Liver (tissue), 3 donors: ENCODE results near the gene MAPRE2.

Experiments used
- ATF3 ChIP-seq: IDR thresholded peaks from 2 replicates; pipeline ENCODE4 v1.6.1; 2016; ENCODE audit warnings: antibody characterized with exemption
- CTCF ChIP-seq: fragments of 150-350 bp; IDR thresholded peaks from 2 replicates; pipeline ENCODE4 v1.5.1; 2017; ENCODE audit warnings: improper control_type of control experiment, low read depth, low read length; ENCODE audit not compliant: missing input control
- EGR1 ChIP-seq, 2 donors: IDR thresholded peaks; 2 replicates each; pipeline ENCODE4 v1.6.1; 2016 to 2018; ENCODE audit warnings: antibody characterized with exemption in 2 of 2, low read depth in 2 of 2
- GABPA ChIP-seq, 2 donors: IDR thresholded peaks in 1 of 2; conservative IDR thresholded peaks in 1 of 2; 2 replicates each; pipeline ENCODE4 v1.6.1; 2016; ENCODE audit warnings: antibody characterized with exemption in 2 of 2, mild to moderate bottlenecking in 1 of 2, moderate library complexity in 1 of 2
- HNF4A ChIP-seq, 2 donors: conservative IDR thresholded peaks; 2 replicates each; pipeline ENCODE4 v1.6.1; 2016; ENCODE audit warnings: antibody characterized with exemption in 2 of 2, mild to moderate bottlenecking in 2 of 2
- MAX ChIP-seq: IDR thresholded peaks from 2 replicates; pipeline ENCODE4 v1.6.1; 2016; ENCODE audit warnings: antibody characterized with exemption
- RAD21 ChIP-seq, 2 donors: IDR thresholded peaks; 2 replicates each; pipeline ENCODE4 v1.6.1; 2016; ENCODE audit warnings: antibody characterized with exemption in 2 of 2, mild to moderate bottlenecking in 2 of 2
- REST ChIP-seq: IDR thresholded peaks from 2 replicates; pipeline ENCODE4 v1.6.1; 2016; ENCODE audit warnings: antibody characterized with exemption, mild to moderate bottlenecking
- TAF1 ChIP-seq: conservative IDR thresholded peaks from 2 replicates; pipeline ENCODE4 v1.6.1; 2016; ENCODE audit warnings: antibody characterized with exemption, mild to moderate bottlenecking
- YY1 ChIP-seq: IDR thresholded peaks from 2 replicates; pipeline ENCODE4 v1.6.1; 2016; ENCODE audit warnings: antibody characterized with exemption, mild to moderate bottlenecking
- ZBTB33 ChIP-seq: IDR thresholded peaks from 2 replicates; pipeline ENCODE4 v1.6.1; 2016; ENCODE audit warnings: antibody characterized with exemption
- donor health status: healthy.
- donor health status: healthy.

GRCh38 chr18:35028536-35028935 is 12.7 kb upstream of the MAPRE2 start:
- no peak for TF ChIP-seq REST
- TF ChIP-seq CTCF: no peak
- no peak for TF ChIP-seq ATF3
- TF ChIP-seq GABPA (IDR thresholded peaks at IDR 0.05 in 1 of 2, conservative IDR thresholded peaks at IDR 0.05 in 1 of 2): no peak
- TF ChIP-seq RAD21 (IDR thresholded peaks at IDR 0.05): no peak
- TF ChIP-seq YY1: no peak
- TF ChIP-seq MAX: no peak
- no peak for TF ChIP-seq EGR1 (IDR thresholded peaks at IDR 0.05; ENCODE audit: low read depth in 2 of 2)
- TF ChIP-seq HNF4A (conservative IDR thresholded peaks at IDR 0.05): no peak
- no peak for TF ChIP-seq TAF1
- no peak for TF ChIP-seq ZBTB33
